Mucosa of rectum (tissue), 2 donors: ENCODE data around the gene RNFT1.
"Not testable (repeated sequence)": the region's sequence is repeated elsewhere in the genome, so short reads cannot be mapped to it uniquely, and the experiment has no call there.

ENCODE experiments used
- H3K27ac ChIP-seq, 2 donors: one replicate each; pipeline ENCODE4 v1.7.0; 2013; ENCODE audit warnings: inconsistent platforms in 2 of 2, low read depth in 2 of 2, low read length in 2 of 2
- H3K27me3 ChIP-seq, 2 donors: one replicate each; pipeline ENCODE4 v1.7.0; 2013; ENCODE audit warnings: low read length in 2 of 2; ENCODE audit not compliant: control insufficient read depth in 2 of 2, insufficient read depth in 2 of 2
- H3K36me3 ChIP-seq, 2 donors: one replicate each; pipeline ENCODE4 v1.7.0; 2013; ENCODE audit warnings: low read length in 2 of 2; ENCODE audit not compliant: control insufficient read depth in 2 of 2, insufficient read depth in 2 of 2
- H3K4me1 ChIP-seq, 2 donors: one replicate each; pipeline ENCODE4 v1.7.0; 2013; ENCODE audit warnings: low read length in 2 of 2, mild to moderate bottlenecking in 1 of 2; ENCODE audit not compliant: control insufficient read depth in 2 of 2, insufficient read depth in 2 of 2
- H3K4me3 ChIP-seq, 2 donors: one replicate each; pipeline ENCODE4 v1.7.0; 2013; ENCODE audit warnings: low read length in 2 of 2
- H3K9ac ChIP-seq, 2 donors: one replicate each; pipeline ENCODE4 v1.7.0; 2013; ENCODE audit warnings: low read length in 2 of 2, low read depth in 1 of 2, mild to moderate bottlenecking in 1 of 2
- H3K9me3 ChIP-seq, 2 donors: one replicate each; pipeline ENCODE4 v1.7.0; 2013; ENCODE audit warnings: low read length in 2 of 2; ENCODE audit not compliant: control insufficient read depth in 2 of 2
- donor health status: healthy.
- donor health status: Normal muscosa, but diverticular disease.

Gene RNFT1

DNA sequence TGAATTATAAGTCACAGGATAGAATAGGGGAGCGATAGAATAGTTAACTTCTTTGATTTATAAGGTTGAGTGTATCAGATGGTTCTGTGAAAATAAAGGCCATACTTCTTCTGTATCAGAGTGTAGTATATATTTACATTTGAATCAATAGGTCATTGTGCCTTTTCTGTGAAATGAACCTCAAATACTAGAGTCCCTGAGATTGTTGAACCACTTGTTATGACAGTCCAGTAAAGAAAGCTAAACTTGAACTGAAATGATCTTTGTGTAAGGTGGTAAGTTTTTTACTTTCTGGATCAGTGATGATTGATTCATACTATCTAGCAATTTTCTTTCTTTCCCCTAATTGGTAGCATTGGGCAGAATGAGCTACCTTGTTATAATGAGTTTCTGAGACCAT is 31.2 kb downstream of the RNFT1 start:
- not testable (repeated sequence) for H3K4me1 ChIP-seq, H3K27ac ChIP-seq, H3K9me3 ChIP-seq, H3K9ac ChIP-seq, H3K27me3 ChIP-seq, H3K4me3 ChIP-seq
- H3K36me3 ChIP-seq, result peaks cover 28 to 72% of the 10 kb centered on the region in 2 donors

GRCh38 chr17:59930768-59931167 is 33.8 kb downstream of the RNFT1 start:
- H3K36me3 ChIP-seq, result peaks cover 16 to 49% of the 10 kb centered on the region in 2 donors
- not testable (repeated sequence) for H3K4me3 ChIP-seq, H3K9ac ChIP-seq, H3K4me1 ChIP-seq, H3K9me3 ChIP-seq, H3K27me3 ChIP-seq, H3K27ac ChIP-seq

DNA sequence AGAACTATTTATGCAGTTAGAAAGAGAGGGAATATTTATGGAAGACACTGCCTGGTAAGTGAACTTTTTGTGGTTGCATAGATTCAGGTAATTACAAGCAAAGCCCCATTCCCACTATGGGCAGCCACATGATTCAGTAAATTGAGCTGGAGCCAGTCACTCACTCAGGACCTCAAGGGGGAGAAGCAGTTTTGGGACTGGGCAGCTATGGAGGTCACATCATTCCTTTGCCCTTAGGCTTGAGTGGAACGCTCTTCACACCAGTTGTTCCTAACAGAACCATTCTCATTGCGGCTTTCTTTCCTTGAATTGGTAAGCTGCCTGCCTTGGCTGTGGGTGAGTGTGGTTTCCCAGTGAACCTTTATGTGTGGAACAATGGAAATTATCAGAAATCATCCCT is 34.4 kb downstream of the RNFT1 start:
- H3K4me1 ChIP-seq, H3K9ac ChIP-seq, H3K9me3 ChIP-seq, H3K27me3 ChIP-seq, H3K4me3 ChIP-seq, H3K27ac ChIP-seq: not testable (repeated sequence)
- peaks cover 16 to 53% of the 10 kb centered on the region in 2 donors for H3K36me3 ChIP-seq

- H3K4me3 ChIP-seq, H3K4me1 ChIP-seq, H3K9ac ChIP-seq, H3K27ac ChIP-seq, H3K27me3 ChIP-seq, H3K9me3 ChIP-seq: not testable (repeated sequence)
- H3K36me3 ChIP-seq, result peaks cover 27 to 30% of the 10 kb centered on the region in 2 donors
Measured at GRCh38 chr17:59920637-59921036, 43.9 kb downstream of the RNFT1 start.

DNA sequence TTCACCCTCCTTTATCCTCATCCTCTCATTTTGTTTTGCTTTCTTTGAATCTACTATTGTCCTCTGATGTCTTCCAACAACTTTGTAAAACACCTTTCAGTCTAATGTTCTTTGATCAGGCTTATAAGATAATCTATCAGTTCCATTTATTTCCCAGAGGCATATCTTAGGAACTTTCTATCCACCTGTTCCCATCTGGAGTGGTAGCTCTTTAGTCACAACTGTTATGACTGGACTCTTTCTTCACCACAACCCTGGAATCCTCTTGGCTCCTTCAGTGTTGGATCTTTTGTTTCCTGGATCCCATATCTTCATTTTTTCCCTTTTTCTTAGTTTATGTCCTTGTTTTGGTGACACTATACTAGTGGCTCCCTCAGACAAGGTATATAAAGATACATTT is 48.1 kb downstream of the RNFT1 start:
- no peaks in the 10 kb centered on the region for H3K9me3 ChIP-seq
- H3K4me1 ChIP-seq, result no peaks in the 10 kb centered on the region
- no peak overlapping the region for H3K27ac ChIP-seq
- H3K27me3 ChIP-seq, result no peaks in the 10 kb centered on the region
- peaks cover 31 to 45% of the 10 kb centered on the region in 2 donors for H3K36me3 ChIP-seq
- no peak overlapping the region for H3K4me3 ChIP-seq
- H3K9ac ChIP-seq, result no peak overlapping the region

DNA sequence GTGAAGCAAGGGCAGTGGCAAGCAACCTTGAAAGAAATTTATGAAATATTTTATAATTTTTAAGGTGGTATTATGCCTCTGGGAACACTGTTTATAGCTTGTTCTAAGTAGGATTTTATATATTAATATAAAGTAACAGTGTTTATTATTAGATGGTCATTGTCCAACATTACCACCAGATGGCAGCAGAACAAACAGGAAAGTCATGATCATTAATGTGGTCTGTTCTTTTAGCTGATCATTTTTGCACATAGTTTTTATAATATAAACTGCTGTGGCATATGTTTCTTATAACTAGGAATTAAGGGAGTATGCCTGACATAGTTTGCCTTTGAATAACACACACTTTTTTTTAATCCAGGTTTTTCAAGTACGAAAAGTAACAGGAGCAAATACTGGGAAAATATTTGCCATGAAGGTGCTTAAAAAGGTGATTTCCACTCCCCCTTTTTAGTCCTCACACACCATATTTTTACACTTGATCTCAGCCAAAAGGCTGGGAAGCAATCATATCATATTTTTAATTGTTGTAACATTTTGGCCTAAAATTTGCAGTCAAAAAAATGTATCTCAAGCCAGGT is 50.2 kb downstream of the RNFT1 start:
- H3K4me3 ChIP-seq, result no peak overlapping the region
- H3K4me1 ChIP-seq, result no peaks in the 10 kb centered on the region
- H3K36me3 ChIP-seq, result peaks cover 23 to 43% of the 10 kb centered on the region in 2 donors

GRCh38 chr17:59907467-59907866 is 57.1 kb downstream of the RNFT1 start:
- Histone ChIP-seq H3K9ac (no peak overlapping the region), H3K27ac (no peak overlapping the region)

More for the DNA sequence above, 50.2 kb downstream of the RNFT1 start:
- H3K27ac ChIP-seq, result no peak overlapping the region
- H3K9ac ChIP-seq, result no peak overlapping the region
- H3K27me3 ChIP-seq, result no peaks in the 10 kb centered on the region
- H3K9me3 ChIP-seq, result no peaks in the 10 kb centered on the region

DNA sequence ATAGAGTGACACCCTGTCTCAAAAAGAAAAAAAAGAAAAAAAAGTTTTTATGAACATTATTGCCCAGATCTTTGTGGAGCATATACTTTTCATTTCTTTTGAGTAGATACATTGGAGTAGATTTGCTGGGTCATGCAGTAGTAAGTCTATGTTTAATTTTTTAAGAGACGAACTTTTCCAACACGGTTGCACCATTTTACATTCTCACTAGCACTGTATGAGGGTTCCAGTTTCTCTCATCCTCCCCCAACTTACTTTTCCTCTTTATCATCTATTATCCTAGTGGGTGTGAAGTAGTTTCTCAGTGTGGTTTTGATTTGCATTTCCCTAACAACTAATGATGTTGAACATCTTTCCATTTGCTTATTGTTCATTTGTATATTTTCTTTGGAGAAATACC is 61.1 kb downstream of the RNFT1 start:
- H3K36me3 ChIP-seq, result no peaks in the 10 kb centered on the region
- no peaks in the 10 kb centered on the region for H3K4me1 ChIP-seq
- H3K4me3 ChIP-seq, result no peak overlapping the region
- H3K27me3 ChIP-seq, result no peaks in the 10 kb centered on the region
- no peak overlapping the region for H3K27ac ChIP-seq
- H3K9ac ChIP-seq, result no peak overlapping the region
- no peaks in the 10 kb centered on the region for H3K9me3 ChIP-seq

More at GRCh38 chr17:59907467-59907866, 57.1 kb downstream of the RNFT1 start:
- no peaks in the 10 kb centered on the region for H3K9me3 ChIP-seq
- H3K4me1 ChIP-seq, result no peaks in the 10 kb centered on the region
- H3K36me3 ChIP-seq, result peaks cover 0 to 10% of the 10 kb centered on the region in 2 donors
- H3K4me3 ChIP-seq, result no peak overlapping the region
- H3K27me3 ChIP-seq, result no peaks in the 10 kb centered on the region
